CD14-positive monocyte (primary cell): Measurements from ENCODE around the gene PYGM. TPM values are rescaled to one million over a fixed set of nuclear protein-coding genes. Genes with fewer than 3 reads are reported as not detected.

ENCODE experiments used
- DNase-seq, 3 donors: peaks; one replicate each; pipeline ENCODE4 v3.0.0-alpha.2; 2011 to 2022
- H2AFZ ChIP-seq: 2 replicates; pipeline ENCODE4 v1.6.0; 2012; ENCODE audit warnings: mild to moderate bottlenecking, low read depth, low read length, inconsistent platforms; ENCODE audit not compliant: insufficient read depth, poor library complexity, severe bottlenecking
- H3K27ac ChIP-seq, 2 donors: 1 replicate in 1 of 2; 2 replicates in 1 of 2; pipeline ENCODE4 v1.5.1; 2012 to 2013; ENCODE audit warnings: low read length in 2 of 2, control low read depth in 1 of 2, inconsistent platforms in 1 of 2, low read depth in 1 of 2, mild to moderate bottlenecking in 1 of 2
- H3K27me3 ChIP-seq, 2 donors: one replicate each; pipeline versions ENCODE4 v1.6.0 to v1.6.1; 2011 to 2013; ENCODE audit warnings: low read length in 2 of 2; ENCODE audit not compliant: control insufficient read depth in 2 of 2, insufficient read depth in 2 of 2
- H3K36me3 ChIP-seq, 2 donors: replicated peaks in 1 of 2; 1 replicate in 1 of 2; 2 replicates in 1 of 2; pipeline versions ENCODE4 v1.5.1 to v1.6.1; 2012 to 2013; ENCODE audit warnings: low read length in 2 of 2, control low read depth in 1 of 2, inconsistent platforms in 1 of 2, mild to moderate bottlenecking in 1 of 2; ENCODE audit not compliant: insufficient read depth in 2 of 2, control insufficient read depth in 1 of 2
- H3K4me1 ChIP-seq, 2 donors: 1 replicate in 1 of 2; 2 replicates in 1 of 2; pipeline versions ENCODE4 v1.5.1 to v1.6.1; 2012 to 2013; ENCODE audit warnings: low read length in 2 of 2, control low read depth in 1 of 2, inconsistent platforms in 1 of 2, mild to moderate bottlenecking in 1 of 2, moderate library complexity in 1 of 2; ENCODE audit not compliant: insufficient read depth in 2 of 2, control insufficient read depth in 1 of 2
- H3K4me2 ChIP-seq: replicated peaks from 2 replicates; pipeline ENCODE3; 2012; ENCODE audit warnings: low read length, moderate library complexity, mild to moderate bottlenecking; ENCODE audit not compliant: poor library complexity, severe bottlenecking; ENCODE audit errors: extremely low read depth
- H3K4me3 ChIP-seq, 3 experiments: fragments of 200-600 bp in 1 of 3; sonication (generic) in 1 of 3; replicated peaks in 1 of 3; 1 replicate in 2 of 3; 2 replicates in 1 of 3; pipeline ENCODE4 v1.5.1; 2011 to 2013; ENCODE audit warnings: low read length in 3 of 3, mild to moderate bottlenecking in 3 of 3, control low read depth in 2 of 3, low read depth in 2 of 3, inconsistent platforms in 1 of 3, moderate library complexity in 1 of 3
- H3K79me2 ChIP-seq: 2 replicates; pipeline ENCODE4 v1.6.0; 2012; ENCODE audit warnings: mild to moderate bottlenecking, control low read depth, inconsistent platforms, low read length, moderate library complexity; ENCODE audit not compliant: insufficient read depth
- H3K9ac ChIP-seq: 2 replicates; pipeline ENCODE4 v1.6.0; 2017; ENCODE audit warnings: low read length, mild to moderate bottlenecking; ENCODE audit not compliant: insufficient read depth, poor library complexity, severe bottlenecking
- H3K9me3 ChIP-seq, 2 donors: replicated peaks in 1 of 2; 1 replicate in 1 of 2; 2 replicates in 1 of 2; pipeline versions ENCODE4 v1.5.1 to v1.6.1; 2012 to 2013; ENCODE audit warnings: low read length in 2 of 2, control low read depth in 1 of 2; ENCODE audit not compliant: control insufficient read depth in 1 of 2, insufficient read depth in 1 of 2
- H4K20me1 ChIP-seq: 2 replicates; pipeline ENCODE4 v1.6.0; 2012; ENCODE audit warnings: mild to moderate bottlenecking, low read length, control low read depth, moderate library complexity; ENCODE audit not compliant: insufficient read depth
- H3K27ac Mint-ChIP-seq, 7 donors: one replicate each; pipeline ENCODE4 v1.8.0; 2020; ENCODE audit warnings: mild to moderate bottlenecking in 7 of 7, mixed read lengths in 7 of 7, moderate library complexity in 6 of 7, inconsistent platforms in 2 of 7
- H3K27me3 Mint-ChIP-seq, 3 donors: one replicate each; pipeline ENCODE4 v1.8.0; 2021 to 2022; ENCODE audit warnings: low read depth in 3 of 3, mild to moderate bottlenecking in 3 of 3, mixed read lengths in 3 of 3, moderate library complexity in 3 of 3, inconsistent platforms in 1 of 3
- H3K36me3 Mint-ChIP-seq, 2 donors: one replicate each; pipeline ENCODE4 v1.8.0; 2020; ENCODE audit warnings: mixed read lengths in 2 of 2, inconsistent platforms in 1 of 2, mild to moderate bottlenecking in 1 of 2
- H3K4me1 Mint-ChIP-seq: one replicate; pipeline ENCODE4 v1.8.0; 2020; ENCODE audit warnings: mild to moderate bottlenecking, mixed read lengths
- H3K4me3 Mint-ChIP-seq, 2 donors: one replicate each; pipeline ENCODE4 v1.8.0; 2020; ENCODE audit warnings: mild to moderate bottlenecking in 2 of 2, mixed read lengths in 2 of 2, moderate library complexity in 1 of 2
- H3K9me3 Mint-ChIP-seq, 7 donors: one replicate each; pipeline ENCODE4 v1.8.0; 2020 to 2022; ENCODE audit warnings: mixed read lengths in 7 of 7, mild to moderate bottlenecking in 6 of 7, moderate library complexity in 6 of 7, inconsistent platforms in 2 of 7
- WGBS: methylation state at CpG from one replicate; pipeline ENCODE4 v1.1.5; 2013; ENCODE audit warnings: missing lambda C conversion rate; ENCODE audit not compliant: insufficient coverage; 5-methylcytosine and 5-hydroxymethylcytosine counted together
- intact Hi-C, 2 donors: fragments of 100-400 bp; cut with micrococcal nuclease; formaldehyde crosslinking; loops; one replicate each; pipeline versions ENCODE4 v1.15.0 to v1.15.1; 2023
- polyA plus RNA-seq, 3 donors: library from polyadenylated mRNA; depleted of rRNA in 1 of 3; unstranded in 2 of 3; stranded (reverse) in 1 of 3; fragments of 300-500 nt in 2 of 3; fragments of >200 nt in 1 of 3; fragmentation: Illumina TruSeq in 2 of 3; gene quantifications; 1 replicate in 2 of 3; 2 replicates in 1 of 3; pipeline ENCODE4 v1.2.3, GENCODE V29; 2012 to 2021
- TF ChIP-seq, protein P1 (sequence below): fragments of 200-600 bp; IDR thresholded peaks from one replicate; pipeline ENCODE4 v1.8.0; 2022; ENCODE audit warnings: antibody characterized with exemption, mild to moderate bottlenecking

Gene PYGM
- polyA plus RNA-seq, 3 donors, result 0.05 to 1.8 TPM; not detected in 1

GRCh38 chr11:64778473-64779298, 18.9 kb upstream of the PYGM start, which contains the start of gene SF1:
Gene SF1 (minus strand): TSS chr11:64778542. CDS start chr11:64778392, 150 bp downstream.
- Histone ChIP-seq H3K9me3 (no peaks in the 10 kb centered on the region), H3K36me3 (peaks cover 29 to 33% of the 10 kb centered on the region in 2 donors), H3K4me1 (peaks cover 22 to 28% of the 10 kb centered on the region in 2 donors), H4K20me1 (peaks cover 39% of the 10 kb centered on the region), H2AFZ (peak within 1 kb of the TSS; percentile 82), H3K27me3 (no peaks in the 10 kb centered on the region), H3K27ac (peak within 1 kb of the TSS; percentile 89 to 92), H3K79me2 (peaks cover 39% of the 10 kb centered on the region), H3K9ac (peak within 1 kb of the TSS; percentile 95), H3K4me2 (peak within 1 kb of the TSS; percentile 90), H3K4me3 (peak within 1 kb of the TSS; percentile 66 to 98 (median 94))
- peak within 1 kb of the TSS; percentile 96 to 98 (median 97) for H3K27ac Mint-ChIP-seq
- intact Hi-C loops, result no loop called here
- 0% methylated on average over 56 of the region's 80 CpGs for WGBS
- no peaks in the 10 kb centered on the region for H3K9me3 Mint-ChIP-seq
- peaks cover 38% of the 10 kb centered on the region in 2 donors for H3K36me3 Mint-ChIP-seq
- TF ChIP-seq, protein P1, sequence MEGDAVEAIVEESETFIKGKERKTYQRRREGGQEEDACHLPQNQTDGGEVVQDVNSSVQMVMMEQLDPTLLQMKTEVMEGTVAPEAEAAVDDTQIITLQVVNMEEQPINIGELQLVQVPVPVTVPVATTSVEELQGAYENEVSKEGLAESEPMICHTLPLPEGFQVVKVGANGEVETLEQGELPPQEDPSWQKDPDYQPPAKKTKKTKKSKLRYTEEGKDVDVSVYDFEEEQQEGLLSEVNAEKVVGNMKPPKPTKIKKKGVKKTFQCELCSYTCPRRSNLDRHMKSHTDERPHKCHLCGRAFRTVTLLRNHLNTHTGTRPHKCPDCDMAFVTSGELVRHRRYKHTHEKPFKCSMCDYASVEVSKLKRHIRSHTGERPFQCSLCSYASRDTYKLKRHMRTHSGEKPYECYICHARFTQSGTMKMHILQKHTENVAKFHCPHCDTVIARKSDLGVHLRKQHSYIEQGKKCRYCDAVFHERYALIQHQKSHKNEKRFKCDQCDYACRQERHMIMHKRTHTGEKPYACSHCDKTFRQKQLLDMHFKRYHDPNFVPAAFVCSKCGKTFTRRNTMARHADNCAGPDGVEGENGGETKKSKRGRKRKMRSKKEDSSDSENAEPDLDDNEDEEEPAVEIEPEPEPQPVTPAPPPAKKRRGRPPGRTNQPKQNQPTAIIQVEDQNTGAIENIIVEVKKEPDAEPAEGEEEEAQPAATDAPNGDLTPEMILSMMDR, result no peak
- peak within 1 kb of the TSS; percentile 90 to 92 for H3K4me3 Mint-ChIP-seq
- peak; percentile 99 to 100 (median 100) for DNase-seq
- no peaks in the 10 kb centered on the region for H3K27me3 Mint-ChIP-seq
- peaks cover 44% of the 10 kb centered on the region for H3K4me1 Mint-ChIP-seq

GRCh38 chr11:64778223-64778472, 18.4 kb upstream of the PYGM start:
- Histone ChIP-seq H3K4me3 (peak overlapping the region; percentile 52 to 85 (median 76)), H3K27ac (peak overlapping the region; percentile 89 to 92), H3K9ac (peak overlapping the region; percentile 95), H3K36me3 (peaks cover 34 to 38% of the 10 kb centered on the region in 2 donors), H3K4me2 (peak overlapping the region; percentile 73), H3K27me3 (no peaks in the 10 kb centered on the region), H4K20me1 (peaks cover 44% of the 10 kb centered on the region), H3K9me3 (no peaks in the 10 kb centered on the region), H2AFZ (no peak overlapping the region), H3K79me2 (peaks cover 44% of the 10 kb centered on the region), H3K4me1 (peaks cover 27 to 34% of the 10 kb centered on the region in 2 donors)
- Mint-ChIP-seq H3K9me3 (no peaks in the 10 kb centered on the region), H3K27me3 (no peaks in the 10 kb centered on the region), H3K36me3 (peaks cover 43 to 44% of the 10 kb centered on the region in 2 donors), H3K4me3 (peak overlapping the region; percentile 76 to 86), H3K4me1 (peaks cover 49% of the 10 kb centered on the region), H3K27ac (peak overlapping the region in 6 of 7 donors; percentile 96 to 98 (median 98))
- 0% methylated on average over 25 of the region's 28 CpGs for WGBS
- intact Hi-C loops, result no loop called here
- DNase-seq, result no peak
- TF ChIP-seq, protein P1, result no peak
